ENCODE data around the gene PDZD7.
"Not testable (repeated sequence)": the region's sequence is repeated elsewhere in the genome, so short reads cannot be mapped to it uniquely, and the experiment has no call there.

DNA sequence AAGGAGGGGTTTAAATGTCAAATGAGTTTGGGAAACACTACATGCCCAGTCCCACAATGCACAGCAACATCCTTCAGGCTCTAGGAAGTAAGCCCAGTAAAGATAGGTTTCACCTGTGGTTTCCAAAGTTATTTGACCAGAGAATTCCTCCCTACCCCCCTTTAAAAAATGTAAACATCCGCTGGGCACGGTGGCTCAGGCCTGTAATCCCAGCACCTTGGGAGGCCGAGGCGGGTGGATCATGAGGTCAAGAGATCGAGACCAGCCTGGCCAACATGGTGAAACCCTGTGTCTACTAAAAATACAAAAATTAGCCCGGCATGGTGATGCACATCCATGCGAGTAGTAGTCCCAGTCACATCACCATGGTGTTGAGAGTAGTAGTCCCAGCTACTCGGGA is 55.5 kb downstream of the PDZD7 start:
- TF ChIP-seq, protein P1, sequence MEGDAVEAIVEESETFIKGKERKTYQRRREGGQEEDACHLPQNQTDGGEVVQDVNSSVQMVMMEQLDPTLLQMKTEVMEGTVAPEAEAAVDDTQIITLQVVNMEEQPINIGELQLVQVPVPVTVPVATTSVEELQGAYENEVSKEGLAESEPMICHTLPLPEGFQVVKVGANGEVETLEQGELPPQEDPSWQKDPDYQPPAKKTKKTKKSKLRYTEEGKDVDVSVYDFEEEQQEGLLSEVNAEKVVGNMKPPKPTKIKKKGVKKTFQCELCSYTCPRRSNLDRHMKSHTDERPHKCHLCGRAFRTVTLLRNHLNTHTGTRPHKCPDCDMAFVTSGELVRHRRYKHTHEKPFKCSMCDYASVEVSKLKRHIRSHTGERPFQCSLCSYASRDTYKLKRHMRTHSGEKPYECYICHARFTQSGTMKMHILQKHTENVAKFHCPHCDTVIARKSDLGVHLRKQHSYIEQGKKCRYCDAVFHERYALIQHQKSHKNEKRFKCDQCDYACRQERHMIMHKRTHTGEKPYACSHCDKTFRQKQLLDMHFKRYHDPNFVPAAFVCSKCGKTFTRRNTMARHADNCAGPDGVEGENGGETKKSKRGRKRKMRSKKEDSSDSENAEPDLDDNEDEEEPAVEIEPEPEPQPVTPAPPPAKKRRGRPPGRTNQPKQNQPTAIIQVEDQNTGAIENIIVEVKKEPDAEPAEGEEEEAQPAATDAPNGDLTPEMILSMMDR (IDR thresholded peaks at IDR 0.05; ENCODE audit: low read depth, low read length, poor library complexity, severe bottlenecking): not testable (repeated sequence)
- not testable (repeated sequence) for TF ChIP-seq EZH2phosphoT487 (IDR thresholded peaks at IDR 0.05; ENCODE audit: borderline replicate concordance, low read length)
